GM10266 (cell line): ENCODE results near the gene MACROD1.

Experiments used
- DNase-seq: peaks from one replicate; pipeline ENCODE4 v3.0.0; 2012; ENCODE audit errors: extremely low spot score
- TF ChIP-seq, protein P1 (sequence below): IDR thresholded peaks from 2 replicates; pipeline ENCODE4 v1.5.1; 2012; ENCODE audit warnings: mild to moderate bottlenecking, low read depth; ENCODE audit not compliant: control insufficient read depth, insufficient read depth; ENCODE audit errors: missing control alignments

MACROD1 gene

DNA sequence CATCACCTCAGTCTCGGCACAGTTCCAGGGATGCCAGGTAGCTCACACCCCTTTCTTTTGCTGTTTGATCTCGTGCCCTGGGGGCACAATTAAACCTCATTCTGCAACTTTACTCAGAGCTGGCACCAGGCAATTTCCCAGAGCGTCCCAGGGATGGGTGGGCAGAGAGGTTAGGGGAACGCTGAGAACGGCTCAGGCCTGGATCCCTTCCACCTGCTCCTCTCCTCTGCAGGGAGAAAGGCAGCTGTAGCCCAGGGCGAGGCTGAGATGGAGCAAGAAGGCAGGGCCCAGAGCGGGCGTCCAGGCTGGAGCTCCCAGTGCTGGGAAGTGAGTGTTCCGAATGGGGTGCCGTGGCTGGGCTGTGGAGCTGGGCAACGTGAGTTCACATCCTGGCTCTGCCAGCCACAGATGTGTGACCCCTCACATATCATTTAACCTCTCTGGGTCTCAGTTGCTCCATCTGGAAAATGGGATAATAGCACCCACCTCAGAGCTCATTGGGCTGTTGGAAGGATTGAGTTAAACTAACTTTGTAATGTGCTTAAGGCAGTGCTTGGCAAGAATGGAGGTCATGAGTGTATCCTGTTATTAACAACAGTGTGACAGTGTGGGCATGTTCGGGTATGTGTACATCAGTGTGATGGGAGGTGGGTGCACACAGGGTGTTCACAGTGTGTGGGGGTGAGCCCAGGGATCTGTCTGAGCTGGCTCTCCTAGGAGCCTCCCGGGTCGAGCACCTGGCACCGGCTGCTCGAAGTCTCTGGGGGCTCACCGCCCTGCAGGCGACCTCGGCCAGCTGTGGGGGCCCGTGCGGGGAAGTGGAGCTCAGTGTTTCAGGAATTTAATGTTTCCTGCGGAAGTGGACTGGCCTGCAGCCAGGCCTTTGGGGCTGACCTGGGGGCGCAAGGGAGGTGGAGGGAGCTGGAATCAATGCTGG, 164.2 kb downstream of the MACROD1 start:
- no peak for DNase-seq
- TF ChIP-seq, protein P1, sequence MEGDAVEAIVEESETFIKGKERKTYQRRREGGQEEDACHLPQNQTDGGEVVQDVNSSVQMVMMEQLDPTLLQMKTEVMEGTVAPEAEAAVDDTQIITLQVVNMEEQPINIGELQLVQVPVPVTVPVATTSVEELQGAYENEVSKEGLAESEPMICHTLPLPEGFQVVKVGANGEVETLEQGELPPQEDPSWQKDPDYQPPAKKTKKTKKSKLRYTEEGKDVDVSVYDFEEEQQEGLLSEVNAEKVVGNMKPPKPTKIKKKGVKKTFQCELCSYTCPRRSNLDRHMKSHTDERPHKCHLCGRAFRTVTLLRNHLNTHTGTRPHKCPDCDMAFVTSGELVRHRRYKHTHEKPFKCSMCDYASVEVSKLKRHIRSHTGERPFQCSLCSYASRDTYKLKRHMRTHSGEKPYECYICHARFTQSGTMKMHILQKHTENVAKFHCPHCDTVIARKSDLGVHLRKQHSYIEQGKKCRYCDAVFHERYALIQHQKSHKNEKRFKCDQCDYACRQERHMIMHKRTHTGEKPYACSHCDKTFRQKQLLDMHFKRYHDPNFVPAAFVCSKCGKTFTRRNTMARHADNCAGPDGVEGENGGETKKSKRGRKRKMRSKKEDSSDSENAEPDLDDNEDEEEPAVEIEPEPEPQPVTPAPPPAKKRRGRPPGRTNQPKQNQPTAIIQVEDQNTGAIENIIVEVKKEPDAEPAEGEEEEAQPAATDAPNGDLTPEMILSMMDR = no peak

DNA sequence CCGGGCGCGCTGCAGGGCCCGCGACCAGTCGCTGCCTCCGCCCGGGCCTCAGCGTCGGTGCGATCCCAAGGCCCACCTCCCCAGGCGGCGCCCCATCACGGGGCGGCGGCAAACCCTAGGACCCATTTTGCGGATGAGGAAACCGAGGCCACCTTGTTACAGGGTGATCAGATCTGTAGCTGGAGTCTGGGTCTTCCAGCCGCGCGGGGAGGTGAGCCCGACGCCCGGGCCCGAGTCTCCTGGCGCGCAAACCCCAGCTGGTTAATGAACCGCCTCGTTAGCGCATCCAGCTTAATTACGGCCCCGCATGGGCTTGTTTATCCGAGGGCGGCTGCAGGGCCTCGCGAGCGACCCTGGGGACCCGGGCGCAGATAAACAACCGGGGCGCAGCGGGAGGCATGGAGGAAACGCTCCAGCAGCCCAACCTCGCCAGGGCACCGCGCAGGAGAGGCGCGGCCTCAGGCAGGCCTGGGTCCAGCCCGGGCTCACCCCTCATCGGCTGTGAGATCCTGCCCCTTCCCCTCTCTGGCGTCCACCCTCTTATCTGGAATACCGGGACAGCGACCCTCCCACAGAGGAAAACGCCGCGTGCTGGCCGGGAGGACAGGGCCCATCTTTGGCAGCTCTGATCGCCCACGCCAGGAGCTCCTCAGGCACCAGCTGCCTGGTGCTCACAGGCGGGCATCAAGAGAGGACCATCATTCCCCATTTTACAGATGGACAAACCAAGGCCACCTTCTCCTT, 165.0 kb downstream of the MACROD1 start:
- DNase-seq = no peak
- TF ChIP-seq, protein P1 = no peak

DNA sequence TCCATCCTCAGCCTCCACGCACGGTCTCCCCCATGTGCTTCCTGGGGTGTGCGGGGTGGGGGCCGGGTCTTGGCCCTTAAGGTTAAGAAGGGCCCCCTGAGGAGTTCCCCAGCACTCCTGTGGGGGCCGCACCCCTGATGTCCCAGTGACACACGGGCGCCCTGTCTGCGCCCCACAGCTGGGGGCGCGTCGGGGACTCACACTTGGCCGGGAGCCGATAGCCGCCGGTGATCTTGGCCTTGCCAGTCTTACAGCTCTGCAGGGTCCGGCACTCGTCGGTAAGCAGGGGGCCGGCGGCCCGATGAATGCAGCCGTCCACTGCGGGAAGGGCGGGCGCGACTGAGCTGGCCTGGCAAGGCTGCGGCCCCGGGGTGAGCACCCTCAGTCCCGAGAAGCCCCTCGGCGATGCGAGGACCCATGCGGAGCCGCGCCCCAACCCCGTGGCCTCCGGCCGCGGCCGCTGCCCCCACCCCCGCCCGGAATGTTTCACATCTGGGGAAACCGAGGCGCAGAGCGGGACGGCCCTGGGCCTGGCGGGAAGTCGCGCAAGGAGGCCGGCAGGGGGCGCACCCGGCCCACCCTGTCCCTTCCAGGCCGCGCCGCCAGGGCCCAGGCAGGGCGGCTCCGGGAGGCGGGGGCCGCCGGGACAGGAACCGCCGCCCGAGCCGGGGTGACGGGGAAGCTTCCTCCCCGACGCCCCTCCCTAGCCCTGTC, 165.7 kb downstream of the MACROD1 start:
- TF ChIP-seq, protein P1 = peak; percentile 87
- peak; percentile 96 for DNase-seq

DNA sequence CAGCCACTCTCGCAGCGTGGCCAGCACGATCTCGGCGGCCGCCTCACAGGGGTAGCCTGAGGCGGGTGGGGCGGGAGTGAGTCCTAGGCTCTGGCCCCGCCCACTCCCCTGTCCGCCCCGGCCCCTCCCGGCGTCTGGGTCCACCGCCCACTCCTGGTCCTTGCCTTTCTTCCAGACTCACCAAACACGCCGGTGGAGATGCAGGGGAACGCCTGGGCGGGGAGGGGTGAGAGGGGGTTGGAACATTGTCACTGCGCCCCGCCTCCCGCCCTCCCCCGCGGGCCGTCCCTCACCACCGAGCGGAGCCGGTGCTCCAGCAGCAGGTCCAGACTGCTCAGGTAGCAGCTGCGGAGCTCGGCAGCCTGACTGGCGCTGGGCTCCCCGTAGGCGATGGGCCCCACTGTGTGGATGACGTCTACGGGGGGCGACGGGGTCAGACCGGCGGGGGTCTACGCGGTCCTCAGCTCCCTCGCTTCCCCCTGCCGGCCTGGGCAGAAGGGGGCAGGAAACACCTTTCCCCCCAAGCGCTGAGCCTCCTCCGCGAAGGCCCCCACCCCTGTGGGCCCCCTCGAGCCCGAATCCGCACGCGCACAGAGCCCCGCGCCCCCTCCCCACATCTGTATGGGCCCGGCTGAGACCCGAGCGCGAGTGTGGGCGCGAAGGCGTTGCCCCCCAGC, 166.4 kb downstream of the MACROD1 start:
- TF ChIP-seq, protein P1 = no peak
- peak; percentile 81 for DNase-seq

DNA sequence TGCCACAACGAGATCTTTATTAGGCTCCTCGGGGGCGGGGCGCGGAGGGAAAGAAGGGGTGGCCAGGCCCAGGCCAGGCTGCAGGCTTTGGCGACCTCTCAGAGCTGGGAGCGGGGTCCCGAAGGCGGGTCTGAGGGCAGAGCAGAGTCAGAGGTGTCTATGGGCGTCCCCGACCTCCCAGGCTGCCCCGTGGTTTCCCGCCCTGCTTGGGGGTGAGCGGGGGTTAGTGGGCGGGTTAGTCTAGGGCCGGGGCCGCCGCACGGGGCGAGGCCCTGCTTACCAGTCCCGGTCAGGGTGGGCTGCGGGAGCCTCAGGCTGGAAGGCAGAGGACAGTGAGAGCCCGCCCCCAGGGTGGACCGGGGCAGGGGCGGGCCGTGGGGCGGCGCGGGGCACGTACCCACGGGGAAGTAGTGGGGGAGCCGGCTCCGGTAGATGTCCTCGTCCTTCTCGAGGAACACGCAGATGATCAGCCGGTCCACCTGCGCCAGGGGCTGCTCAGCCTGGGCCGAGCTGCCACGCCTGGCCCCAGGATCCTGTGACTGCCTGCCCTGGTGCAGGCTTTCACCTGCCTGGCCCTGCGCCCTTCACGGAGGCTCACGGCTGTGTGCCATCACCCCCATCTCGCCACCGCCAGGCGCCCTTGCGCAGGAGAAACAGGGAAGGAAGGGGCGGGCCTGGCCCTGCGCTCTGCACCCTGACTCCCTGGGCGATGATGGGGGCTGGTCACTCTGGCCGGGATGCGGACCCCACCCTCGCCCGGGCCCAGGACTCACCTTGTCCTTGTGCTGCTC, 167.2 kb downstream of the MACROD1 start:
- DNase-seq = no peak
- TF ChIP-seq, protein P1 = no peak

DNA sequence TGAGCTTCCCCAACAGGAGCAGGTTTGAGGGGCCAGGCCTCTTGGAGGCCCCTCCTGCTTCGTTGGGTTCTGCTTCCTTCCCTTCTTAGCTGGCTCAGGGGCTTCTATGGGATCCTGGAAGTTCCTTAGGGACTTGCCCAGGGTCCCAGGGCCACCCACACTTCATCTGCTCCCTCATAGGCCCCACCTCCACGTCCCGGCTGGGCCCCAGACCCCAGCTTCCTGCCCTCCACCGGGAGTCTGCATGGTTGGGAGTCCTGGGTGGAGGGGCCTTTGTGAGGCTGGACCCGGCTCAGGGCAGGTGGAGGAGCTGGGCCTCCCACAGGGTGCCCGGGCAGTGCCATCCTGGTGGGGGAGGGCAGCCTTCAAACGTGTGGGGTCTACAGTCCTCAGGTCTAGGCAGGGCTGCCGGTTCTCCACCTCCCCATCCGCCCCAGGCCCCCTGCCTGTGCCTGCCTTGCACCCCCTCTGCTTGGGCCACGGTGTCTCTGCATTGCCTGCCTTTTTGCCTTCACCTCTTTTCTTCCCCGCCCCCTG, 168.0 kb downstream of the MACROD1 start:
- TF ChIP-seq, protein P1 = no peak
- DNase-seq = no peak
